GM12872 (cell line): ENCODE data around the gene CDC42EP2.

ENCODE experiments used
- CTCF ChIP-seq: IDR thresholded peaks from 3 replicates; pipeline ENCODE4 v1.5.1; 2011; ENCODE audit warnings: low read depth, mild to moderate bottlenecking, low read length, moderate library complexity; ENCODE audit not compliant: insufficient read depth

The CDC42EP2 gene

GRCh38 chr11:65315866-65316226 lies 1.2 kb downstream of the CDC42EP2 start:
- TF ChIP-seq CTCF: no peak; the same call in 2 of the 3 replicates

- TF ChIP-seq CTCF: no peak
Measured at GRCh38 chr11:65316227-65317024, 1.8 kb downstream of the CDC42EP2 start.

GRCh38 chr11:65317025-65317786 lies 2.5 kb downstream of the CDC42EP2 start:
- TF ChIP-seq CTCF: no peak

GRCh38 chr11:65320386-65321075 lies 5.9 kb downstream of the CDC42EP2 start:
- no peak for TF ChIP-seq CTCF

GRCh38 chr11:65321076-65321475 lies 6.4 kb downstream of the CDC42EP2 start:
- TF ChIP-seq CTCF: no peak

- TF ChIP-seq CTCF: no peak
Measured at GRCh38 chr11:65321828-65322485, 7.3 kb downstream of the CDC42EP2 start.

GRCh38 chr11:65323813-65324212 lies 9.1 kb downstream of the CDC42EP2 start:
- TF ChIP-seq CTCF: no peak
